ENCODE results near the gene FRAS1. TPM values are rescaled to one million over a fixed set of nuclear protein-coding genes. Genes with fewer than 3 reads are reported as not detected.

Gene FRAS1
- total and polyA plus RNA-seq, 2 of the 8 experiments (the other 6 are each of a cell fraction or from before 2014, with no cell fraction given), result 38.5 to 109 TPM

DNA sequence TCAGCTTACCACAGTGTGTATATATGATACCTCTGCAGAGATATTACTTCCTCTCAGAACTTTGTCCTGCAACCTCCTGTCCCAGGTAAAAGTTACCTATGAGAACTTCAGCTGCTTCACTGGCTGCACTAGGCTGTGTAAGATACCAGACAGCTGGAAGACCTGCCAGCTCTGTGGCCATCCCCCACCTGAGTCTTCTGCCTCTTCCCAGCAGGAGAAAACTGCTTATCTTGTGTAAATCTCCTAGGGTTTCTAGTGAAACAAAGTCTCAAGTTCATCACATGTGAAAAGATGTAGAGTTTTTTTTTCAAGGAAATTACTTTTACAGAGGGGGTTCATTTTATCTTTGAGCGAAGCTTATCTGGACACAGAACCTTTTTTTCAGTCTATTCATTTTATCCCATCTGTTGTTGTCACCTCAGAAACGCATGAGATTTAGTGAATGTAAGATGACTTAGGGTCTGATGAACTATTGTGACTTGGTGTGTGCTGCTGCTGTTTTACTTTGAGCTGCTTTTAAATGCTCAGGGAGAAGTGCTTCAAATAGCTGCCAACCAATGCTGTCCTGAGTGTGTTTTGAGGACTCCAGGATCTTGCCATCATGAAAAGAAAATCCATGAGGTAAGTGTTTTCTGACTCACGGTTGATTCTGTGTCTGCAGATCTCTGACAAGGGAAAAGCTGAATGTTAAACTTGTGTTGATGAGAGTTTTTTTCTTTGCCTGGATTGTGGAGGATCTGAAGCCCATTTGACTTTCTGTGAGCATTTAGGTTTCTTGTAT lies 187.8 kb downstream of the FRAS1 start (continued):
- TF ChIP-seq RNF2 (IDR thresholded peaks at IDR 0.05; ENCODE audit: borderline replicate concordance, low read depth, low read length, missing control alignments, poor library complexity, severe bottlenecking) (no peak), CBX8 (IDR thresholded peaks at IDR 0.05; ENCODE audit: borderline replicate concordance, low read depth, low read length) (no peak), HDAC6 (IDR thresholded peaks at IDR 0.05; ENCODE audit: low read depth, low read length) (no peak)

All from H1 (cell line).